Left hindlimb (tissue), 1 donor: ENCODE results near the gene SIT1.

Source experiments
- DNase-seq: peaks from one replicate; pipeline ENCODE4 v3.0.0-alpha.2; 2018

SIT1 gene

GRCh38 chr9:35603986-35604577 is 46.6 kb downstream of the SIT1 start:
- peak; percentile 100 for DNase-seq

- DNase-seq = peak; percentile 73
These were observed 47.2 kb downstream of the SIT1 start for GRCh38 chr9:35603506-35603985.

- no peak for DNase-seq
These were observed 50.7 kb downstream of the SIT1 start for GRCh38 chr9:35599763-35600604.
